Measurements from ENCODE around the gene PCBP4.

The PCBP4 gene

DNA sequence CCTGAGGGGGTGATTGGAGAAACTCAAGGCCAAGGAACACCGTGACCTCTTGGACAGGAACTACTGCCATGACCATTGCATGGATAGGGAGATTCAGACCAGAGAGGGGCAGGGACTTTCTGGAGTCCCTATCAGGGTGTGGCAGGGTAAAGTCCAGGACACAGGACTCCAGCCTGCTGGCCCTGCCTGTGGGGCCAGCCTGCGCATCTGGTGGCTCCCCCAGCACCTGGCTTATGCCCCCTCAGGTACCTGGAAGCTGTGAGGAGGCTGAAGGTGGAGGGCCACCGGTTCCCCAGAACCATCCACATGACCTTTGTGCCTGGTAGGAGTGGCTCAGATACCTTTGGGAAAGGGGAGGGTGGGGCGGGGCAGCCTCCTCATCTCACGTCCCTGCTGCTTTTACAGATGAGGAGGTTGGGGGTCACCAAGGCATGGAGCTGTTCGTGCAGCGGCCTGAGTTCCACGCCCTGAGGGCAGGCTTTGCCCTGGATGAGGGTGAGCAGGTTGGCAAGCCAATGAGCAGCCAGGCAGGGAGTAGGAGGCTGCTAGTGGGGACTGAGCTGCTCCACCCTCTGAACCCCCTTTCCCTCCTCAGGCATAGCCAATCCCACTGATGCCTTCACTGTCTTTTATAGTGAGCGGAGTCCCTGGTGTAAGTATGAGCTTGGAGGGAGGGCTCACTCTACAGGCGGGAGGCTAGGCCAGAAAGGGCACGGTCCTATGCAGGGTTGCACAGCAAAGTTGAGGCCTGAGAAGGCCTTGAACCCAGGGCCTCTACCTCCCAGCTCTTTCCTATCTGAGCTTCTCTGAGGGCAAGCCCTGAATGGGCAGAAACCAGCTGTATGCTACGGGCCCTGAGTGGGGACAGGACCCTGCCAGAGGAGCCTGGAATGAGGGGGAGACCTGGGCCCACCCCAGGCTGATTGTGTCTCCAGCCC is 19.0 kb upstream of the PCBP4 start:
- H3K4me3 ChIP-seq (replicated peaks in 1 of 2; ENCODE audit: low read depth in 2 of 2, low read length in 2 of 2) = no peak overlapping the region
- DNase-seq (ENCODE audit: low read depth in 2 of 2) = no peak
- TF ChIP-seq, protein P1, sequence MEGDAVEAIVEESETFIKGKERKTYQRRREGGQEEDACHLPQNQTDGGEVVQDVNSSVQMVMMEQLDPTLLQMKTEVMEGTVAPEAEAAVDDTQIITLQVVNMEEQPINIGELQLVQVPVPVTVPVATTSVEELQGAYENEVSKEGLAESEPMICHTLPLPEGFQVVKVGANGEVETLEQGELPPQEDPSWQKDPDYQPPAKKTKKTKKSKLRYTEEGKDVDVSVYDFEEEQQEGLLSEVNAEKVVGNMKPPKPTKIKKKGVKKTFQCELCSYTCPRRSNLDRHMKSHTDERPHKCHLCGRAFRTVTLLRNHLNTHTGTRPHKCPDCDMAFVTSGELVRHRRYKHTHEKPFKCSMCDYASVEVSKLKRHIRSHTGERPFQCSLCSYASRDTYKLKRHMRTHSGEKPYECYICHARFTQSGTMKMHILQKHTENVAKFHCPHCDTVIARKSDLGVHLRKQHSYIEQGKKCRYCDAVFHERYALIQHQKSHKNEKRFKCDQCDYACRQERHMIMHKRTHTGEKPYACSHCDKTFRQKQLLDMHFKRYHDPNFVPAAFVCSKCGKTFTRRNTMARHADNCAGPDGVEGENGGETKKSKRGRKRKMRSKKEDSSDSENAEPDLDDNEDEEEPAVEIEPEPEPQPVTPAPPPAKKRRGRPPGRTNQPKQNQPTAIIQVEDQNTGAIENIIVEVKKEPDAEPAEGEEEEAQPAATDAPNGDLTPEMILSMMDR (IDR thresholded peaks at IDR 0.05; ENCODE audit: low read depth, low read length) = no peak

DNA sequence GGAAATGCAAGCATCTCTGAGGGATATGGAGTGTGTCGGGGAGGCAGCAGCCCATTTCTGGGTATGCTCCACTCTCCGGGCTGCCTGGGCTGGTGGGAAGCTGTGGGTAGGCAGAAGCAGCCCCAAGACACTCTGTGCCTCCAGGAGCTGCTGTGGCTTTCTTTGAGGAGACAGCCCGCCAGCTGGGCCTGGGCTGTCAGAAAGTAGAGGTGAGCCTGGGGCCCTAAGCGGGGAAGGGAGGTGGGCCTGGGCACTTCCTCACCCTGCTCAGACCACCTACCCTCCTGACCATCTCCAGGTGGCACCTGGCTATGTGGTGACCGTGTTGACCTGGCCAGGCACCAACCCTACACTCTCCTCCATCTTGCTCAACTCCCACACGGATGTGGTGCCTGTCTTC is 17.8 kb upstream of the PCBP4 start:
- TF ChIP-seq, protein P1 (IDR thresholded peaks at IDR 0.05; ENCODE audit: low read depth, low read length) = no peak
- no peak overlapping the region for H3K4me3 ChIP-seq (replicated peaks in 1 of 2; ENCODE audit: low read depth in 2 of 2, low read length in 2 of 2)
- DNase-seq (ENCODE audit: low read depth in 2 of 2) = no peak

DNA sequence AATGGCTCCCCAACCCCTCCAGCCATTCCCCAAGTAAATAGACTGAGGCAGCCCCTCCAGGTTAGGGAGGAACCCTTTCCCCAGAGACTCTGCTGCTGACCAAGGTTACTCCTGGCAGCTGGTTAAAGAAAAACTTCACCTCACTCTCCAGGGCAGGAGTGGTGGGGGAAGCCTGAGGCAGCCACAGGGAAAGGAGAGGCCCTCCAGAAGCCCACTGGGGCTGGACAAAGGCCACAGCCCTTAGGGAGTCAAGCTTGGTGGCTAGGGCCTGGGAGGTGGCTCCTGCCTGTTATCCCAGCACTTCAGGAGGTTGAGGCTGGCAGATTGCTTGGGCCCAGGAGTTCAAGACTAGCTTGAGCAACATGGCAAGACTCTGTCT is 17.0 kb upstream of the PCBP4 start:
- no peak overlapping the region for H3K4me3 ChIP-seq (replicated peaks in 1 of 2; ENCODE audit: low read depth in 2 of 2, low read length in 2 of 2)
- TF ChIP-seq, protein P1 (IDR thresholded peaks at IDR 0.05; ENCODE audit: low read depth, low read length) = no peak
- no peak for DNase-seq (ENCODE audit: low read depth in 2 of 2)

DNA sequence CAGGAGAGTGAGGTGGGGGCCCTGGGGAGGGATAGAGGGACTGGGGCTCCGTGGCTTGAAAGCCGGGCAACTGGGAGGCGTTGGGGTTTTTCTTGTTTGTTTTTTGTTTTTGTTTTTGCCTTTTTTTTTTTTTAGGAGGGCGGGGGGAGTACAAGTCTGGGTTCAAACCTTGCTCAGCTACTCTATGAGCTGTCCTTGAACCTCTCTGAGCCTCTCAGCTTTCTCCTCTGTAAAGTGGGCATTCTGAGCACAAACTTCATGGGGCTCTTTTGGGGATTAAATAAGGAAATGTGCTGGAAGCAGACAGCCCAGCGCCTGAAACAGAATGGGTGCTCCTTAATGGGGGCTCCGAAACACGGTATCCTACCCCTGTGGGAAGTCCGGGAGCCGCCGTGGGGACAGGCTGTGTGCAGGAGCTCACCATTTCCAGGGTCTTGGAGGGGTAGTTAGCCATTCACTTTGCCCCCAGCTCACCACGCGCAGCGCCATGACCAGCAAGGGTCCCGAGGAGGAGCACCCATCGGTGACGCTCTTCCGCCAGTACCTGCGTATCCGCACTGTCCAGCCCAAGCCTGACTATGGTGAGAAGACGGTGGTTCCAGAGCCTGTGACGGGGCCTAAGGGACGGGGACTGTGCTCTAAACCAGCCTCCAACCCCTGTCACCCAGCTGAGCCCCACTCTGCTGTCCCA is 16.5 kb upstream of the PCBP4 start:
- peak overlapping the region; percentile 60 to 72 for H3K4me3 ChIP-seq (replicated peaks in 1 of 2; ENCODE audit: low read depth in 2 of 2, low read length in 2 of 2)
- DNase-seq (ENCODE audit: low read depth in 2 of 2) = no peak
- TF ChIP-seq, protein P1 (IDR thresholded peaks at IDR 0.05; ENCODE audit: low read depth, low read length) = no peak

DNA sequence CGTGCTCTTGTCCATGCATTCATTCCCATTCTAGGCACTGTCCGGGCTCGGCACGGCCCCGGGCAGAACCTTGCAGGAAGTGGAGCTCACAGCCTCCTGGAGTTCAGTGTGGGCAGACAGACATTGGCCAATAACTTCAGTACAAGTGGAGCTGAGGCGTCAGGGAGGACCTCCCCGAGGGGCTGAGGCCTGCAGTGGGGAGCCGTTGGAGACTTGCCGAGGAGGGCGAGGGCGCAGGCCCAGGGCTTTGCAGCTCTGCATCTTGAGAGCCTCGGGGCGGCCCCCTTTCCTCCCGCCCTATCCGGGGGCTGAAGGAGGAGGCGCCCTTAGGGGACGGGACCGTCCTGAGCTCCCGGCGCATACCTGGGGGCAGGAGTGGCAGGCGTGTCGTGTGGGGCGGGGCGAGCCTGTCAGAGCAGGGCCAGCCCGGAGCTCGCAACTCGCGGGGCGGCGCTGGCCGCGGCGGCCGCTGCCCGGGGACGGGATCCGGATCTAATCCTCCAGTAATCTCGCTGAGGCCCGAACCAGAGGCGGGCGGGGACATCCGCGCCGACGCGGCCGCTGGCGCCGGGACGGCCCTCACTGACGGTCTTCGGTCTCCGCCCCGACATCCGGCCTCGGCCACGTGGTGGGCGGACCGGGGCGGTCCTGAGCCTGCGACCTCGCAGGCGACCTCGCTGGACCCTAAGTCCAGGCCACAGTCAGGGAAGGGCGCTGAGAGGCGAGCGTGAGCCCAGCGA is 15.8 kb upstream of the PCBP4 start, which contains the start of gene ACY1:
TSS of gene ACY1 (plus strand) at position 698 of the 740 bp plus-strand sequence. CDS start 530 bp downstream, outside the sequence.
- peak; percentile 84 to 96 for DNase-seq (ENCODE audit: low read depth in 2 of 2)
- H3K4me3 ChIP-seq (replicated peaks in 1 of 2; ENCODE audit: low read depth in 2 of 2, low read length in 2 of 2) = peak within 1 kb of the TSS; percentile 60 to 72
- TF ChIP-seq, protein P1 (IDR thresholded peaks at IDR 0.05; ENCODE audit: low read depth, low read length) = no peak

DNA sequence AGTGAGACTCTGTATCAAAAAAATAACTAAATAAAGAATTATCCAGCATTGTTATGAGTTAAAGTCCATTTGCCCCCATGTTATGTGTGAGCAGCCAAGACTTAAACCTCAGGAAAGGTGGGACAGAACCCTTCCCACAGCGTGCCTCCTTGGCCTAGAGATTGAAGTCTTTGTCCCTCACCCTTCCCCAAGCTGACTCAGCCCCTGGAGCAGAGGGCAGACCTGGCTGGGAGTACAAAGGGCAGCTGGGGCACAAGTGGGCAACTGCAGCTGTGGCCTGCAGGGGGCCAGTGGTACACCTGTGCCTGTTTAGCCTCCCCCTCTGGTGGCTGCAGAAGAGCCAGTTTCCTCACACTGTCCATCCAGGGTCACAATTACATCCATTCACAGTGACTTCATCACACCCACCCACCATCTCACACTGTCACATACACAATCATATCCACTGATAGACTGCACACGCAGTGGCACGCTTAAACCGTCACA is 15.1 kb upstream of the PCBP4 start:
- H3K4me3 ChIP-seq (replicated peaks in 1 of 2; ENCODE audit: low read depth in 2 of 2, low read length in 2 of 2) = peak overlapping the region; percentile 60 to 72
- TF ChIP-seq, protein P1 (IDR thresholded peaks at IDR 0.05; ENCODE audit: low read depth, low read length) = peak; percentile 55
- peak in 1 of 2 donors; percentile 14 for DNase-seq (ENCODE audit: low read depth in 2 of 2)
